AG20443 (cell line): ENCODE data around the gene DHRS4L2.
A peak's percentile ranks its signal among the peaks of the same experiment; 100 is the strongest.
"Not testable (repeated sequence)": the region's sequence is repeated elsewhere in the genome, so short reads cannot be mapped to it uniquely, and the experiment has no call there.

ENCODE experiments used
- DNase-seq: peaks from one replicate; pipeline ENCODE4 v3.0.0; 2012; ENCODE audit warnings: low spot score, mixed read lengths

DHRS4L2 gene

GRCh38 chr14:24018978-24019377 is 30.2 kb downstream of the DHRS4L2 start:
- DNase-seq: not testable (repeated sequence)

GRCh38 chr14:24019944-24020343 is 31.2 kb downstream of the DHRS4L2 start:
- DNase-seq: not testable (repeated sequence)

- not testable (repeated sequence) for DNase-seq
Observed at GRCh38 chr14:24020520-24020919, 31.8 kb downstream of the DHRS4L2 start.

GRCh38 chr14:24024939-24025418 is 36.2 kb downstream of the DHRS4L2 start:
- DNase-seq: not testable (repeated sequence)

- DNase-seq: not testable (repeated sequence)
Observed at GRCh38 chr14:24029687-24030086, 41.0 kb downstream of the DHRS4L2 start.

DNA sequence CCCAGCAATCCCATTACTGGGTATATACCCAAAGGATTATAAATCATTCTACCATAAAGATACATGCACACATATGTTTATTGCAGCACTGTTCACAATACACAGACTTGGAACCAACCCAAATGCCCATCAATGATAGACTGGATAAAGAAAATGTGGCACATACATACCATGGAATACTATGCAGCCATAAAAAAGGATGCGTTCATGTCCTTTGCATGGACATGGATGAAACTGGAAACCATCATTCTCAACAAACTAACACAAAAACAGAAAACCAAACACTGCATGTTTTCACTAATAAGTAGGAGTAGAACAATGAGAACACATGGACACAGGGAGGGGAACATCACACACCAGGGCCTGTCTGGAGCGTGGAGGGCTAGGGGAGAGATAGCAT is 42.6 kb downstream of the DHRS4L2 start:
- not testable (repeated sequence) for DNase-seq

DNA sequence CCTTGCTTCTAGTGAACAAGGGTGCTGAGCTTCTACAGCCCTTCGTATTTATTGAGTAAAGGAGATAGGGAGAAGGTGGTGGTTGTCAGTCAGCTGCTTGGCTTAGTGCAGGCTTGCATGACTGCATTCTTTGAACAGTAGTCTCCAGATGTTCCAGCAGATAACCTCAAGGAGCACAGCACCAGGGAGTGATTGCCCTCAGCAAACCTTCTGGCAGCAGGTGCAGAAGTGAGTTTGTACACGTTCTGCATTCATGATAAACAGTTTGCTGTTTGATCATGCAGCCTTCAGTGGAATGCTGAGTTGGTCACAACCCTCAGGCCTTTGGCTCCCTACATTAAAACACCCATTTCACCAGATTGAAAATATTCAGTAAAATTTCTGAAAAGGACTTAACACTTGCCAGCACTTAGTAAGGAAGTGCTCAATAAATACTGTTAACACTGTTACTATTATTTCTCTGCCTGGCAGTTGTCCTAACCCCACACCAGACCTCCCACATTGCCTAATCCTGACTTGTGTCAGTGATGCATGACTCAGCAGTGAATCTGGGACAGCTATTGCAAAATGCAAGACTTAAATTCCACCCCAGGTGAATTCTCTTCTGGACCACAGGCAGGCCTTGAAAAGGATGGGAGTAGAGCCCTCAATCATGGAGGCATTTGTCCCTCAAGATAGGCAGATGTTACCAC is 44.1 kb downstream of the DHRS4L2 start:
- peak; percentile 67 for DNase-seq

DNA sequence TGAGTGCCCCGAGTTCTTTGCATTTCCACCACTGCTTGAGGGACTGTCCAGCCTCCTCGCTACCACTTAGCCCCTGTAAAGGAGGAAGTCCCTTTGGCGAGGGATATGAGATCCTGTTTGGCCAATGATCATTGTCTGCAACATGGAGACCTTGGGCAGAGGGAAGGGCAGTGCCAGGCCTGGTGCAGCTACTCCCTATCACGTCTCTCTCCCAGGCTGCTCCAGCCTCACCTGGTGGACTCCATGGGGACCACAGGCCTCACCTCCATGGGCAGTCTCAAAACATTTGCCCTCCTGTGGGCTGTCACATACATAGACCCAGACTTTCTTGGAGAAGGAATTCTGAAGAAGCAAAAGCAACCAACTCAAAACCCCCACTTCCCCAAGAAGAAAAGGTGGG is 47.0 kb downstream of the DHRS4L2 start:
- not testable (repeated sequence) for DNase-seq

- DNase-seq: peak; percentile 77
Observed at GRCh38 chr14:24036169-24036962, 47.6 kb downstream of the DHRS4L2 start.

GRCh38 chr14:24036963-24037657 is 48.4 kb downstream of the DHRS4L2 start:
- not testable (repeated sequence) for DNase-seq

GRCh38 chr14:24037658-24038037 is 48.9 kb downstream of the DHRS4L2 start:
- no peak for DNase-seq

DNA sequence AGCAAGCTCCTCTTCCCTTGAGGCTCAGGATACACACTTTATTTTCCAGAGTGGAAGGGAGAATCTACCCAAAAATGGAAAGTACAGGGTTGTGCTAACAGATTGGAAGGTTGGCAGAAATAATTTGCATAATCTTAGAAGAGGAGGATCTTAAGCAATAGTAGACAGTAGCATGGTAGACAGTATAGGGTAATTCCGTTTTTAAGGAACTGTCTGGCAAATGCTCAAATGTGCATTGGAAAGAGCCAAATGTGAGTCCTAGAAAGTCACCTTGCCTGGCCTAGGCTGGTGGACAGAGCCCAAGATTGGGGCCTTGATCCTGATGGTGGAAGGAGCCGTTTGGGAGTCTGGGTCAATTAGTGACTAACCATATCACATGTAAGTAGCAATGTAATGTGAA is 50.0 kb downstream of the DHRS4L2 start:
- no peak for DNase-seq

DNA sequence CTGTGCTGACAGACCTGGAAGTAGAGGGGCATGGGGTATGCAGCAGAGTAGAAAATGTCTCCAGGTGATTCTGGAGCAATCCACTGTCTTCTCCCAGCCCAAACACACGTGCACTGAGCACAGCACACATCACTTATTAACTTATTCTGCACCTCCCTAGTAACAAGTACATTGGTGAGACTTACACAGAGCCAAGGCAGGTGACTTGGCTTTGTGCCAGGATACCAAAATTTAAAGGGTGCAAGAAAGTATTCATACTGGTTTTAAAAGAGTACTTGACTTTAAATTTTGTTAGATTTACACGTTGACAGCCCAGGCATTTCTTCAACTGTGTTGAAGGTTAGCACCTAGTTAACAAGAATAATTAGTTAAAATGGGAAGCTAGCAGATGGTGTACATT is 52.0 kb downstream of the DHRS4L2 start:
- no peak for DNase-seq

GRCh38 chr14:24042746-24043145 is 54.0 kb downstream of the DHRS4L2 start:
- no peak for DNase-seq

DNA sequence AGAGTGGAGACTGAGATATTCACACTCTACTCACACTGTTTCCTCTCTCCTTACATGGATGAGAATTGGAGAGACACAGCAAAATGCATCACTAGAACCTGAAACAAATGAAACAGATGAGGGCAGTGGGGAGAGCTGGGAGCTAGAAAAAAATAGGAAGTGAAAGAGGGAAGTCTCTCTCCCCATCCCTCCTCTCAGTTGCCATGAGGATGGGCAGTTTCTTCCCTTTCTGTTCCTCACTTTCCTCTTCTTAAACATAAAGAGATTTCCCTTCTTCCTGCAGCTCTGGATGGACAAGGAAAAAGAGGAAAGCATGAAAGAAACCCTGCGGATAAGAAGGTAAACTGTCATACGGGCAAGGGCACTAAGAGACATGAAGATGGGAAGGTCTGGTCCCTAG is 60.3 kb downstream of the DHRS4L2 start:
- DNase-seq: not testable (repeated sequence)

DNA sequence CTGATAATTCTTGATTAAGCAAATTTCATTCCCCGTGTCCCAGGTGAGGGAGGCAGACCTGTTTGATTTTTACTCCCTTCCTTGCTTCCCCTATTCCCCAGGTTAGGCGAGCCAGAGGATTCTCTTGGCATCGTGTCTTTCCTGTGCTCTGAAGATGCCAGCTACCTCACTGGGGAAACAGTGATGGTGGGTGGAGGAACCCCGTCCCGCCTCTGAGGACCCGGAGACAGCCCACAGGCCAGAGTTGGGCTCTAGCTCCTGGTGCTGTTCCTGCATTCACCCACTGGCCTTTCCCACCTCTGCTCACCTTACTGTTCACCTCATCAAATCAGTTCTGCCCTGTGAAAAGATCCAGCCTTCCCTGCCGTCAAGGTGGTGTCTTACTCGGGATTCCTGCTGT is 62.0 kb downstream of the DHRS4L2 start:
- not testable (repeated sequence) for DNase-seq

GRCh38 chr14:24051176-24051788 is 62.6 kb downstream of the DHRS4L2 start:
- DNase-seq: no peak

- peak; percentile 91 for DNase-seq
Observed at GRCh38 chr14:24051789-24052655, 63.3 kb downstream of the DHRS4L2 start, which contains the start of gene CARMIL3. Gene CARMIL3 (plus strand): TSS chr14:24052009. CDS start chr14:24052154, 145 bp downstream.

DNA sequence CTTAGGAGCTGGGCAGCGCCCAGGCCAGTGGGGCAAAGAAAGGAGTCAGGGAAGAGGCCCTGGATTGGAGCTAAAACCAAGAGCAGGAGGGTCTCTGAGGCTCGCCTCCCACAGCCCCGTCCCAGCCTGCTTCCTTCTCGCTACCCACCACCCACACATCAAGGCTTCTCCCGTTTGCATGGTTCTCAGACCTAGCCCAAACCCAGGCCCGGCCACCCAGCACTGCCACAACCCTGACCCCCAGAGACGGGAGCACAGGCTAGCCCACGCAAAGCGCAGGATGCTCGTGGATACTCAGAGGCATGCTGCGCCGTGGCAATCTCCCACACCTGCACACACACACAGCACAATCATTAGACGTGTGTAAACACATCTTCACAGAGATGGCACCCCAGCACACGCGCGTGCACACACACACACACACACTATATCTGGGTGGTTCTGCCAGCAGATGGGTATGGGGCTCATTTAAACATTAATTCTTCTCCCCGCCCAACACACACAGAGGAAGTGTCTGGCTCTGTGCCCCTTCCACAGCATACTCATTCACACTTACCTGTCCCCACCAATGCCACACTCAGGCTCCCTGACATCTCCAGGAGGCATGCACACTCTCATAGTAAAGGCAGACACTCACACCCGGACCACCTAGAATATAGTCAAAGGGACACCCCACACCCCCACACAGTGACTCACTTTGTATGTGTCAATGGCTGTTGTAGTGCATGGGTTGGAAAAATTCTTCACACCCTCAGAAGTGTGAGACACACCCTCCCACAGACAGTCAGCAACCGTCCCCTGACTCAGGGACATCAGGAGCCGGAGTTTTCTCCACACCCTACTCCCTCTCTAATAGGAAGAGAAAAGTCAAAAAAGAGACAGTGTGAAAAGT is 64.2 kb downstream of the DHRS4L2 start:
- no peak for DNase-seq
